IMR-90 (cell line): ENCODE results near the gene PRR33.

Source experiments
- BHLHE40 ChIP-seq: fragments of 150-350 bp; IDR thresholded peaks from 2 replicates; pipeline ENCODE4 v1.6.1; 2016; ENCODE audit warnings: mild to moderate bottlenecking, low read depth, low read length
- CTCF ChIP-seq: conservative IDR thresholded peaks from 2 replicates; pipeline ENCODE4 v1.5.1; 2012; ENCODE audit warnings: mild to moderate bottlenecking, low read depth, low read length, improper control_type of control experiment
- FOS ChIP-seq: fragments of 150-350 bp; IDR thresholded peaks from 2 replicates; pipeline ENCODE4 v1.6.1; 2016; ENCODE audit warnings: low read depth, low read length
- MAZ ChIP-seq: IDR thresholded peaks from 2 replicates; pipeline ENCODE4 v1.6.1; 2012; ENCODE audit warnings: low read depth, mild to moderate bottlenecking, low read length, improper control_type of control experiment, moderate library complexity, borderline replicate concordance
- POLR2A ChIP-seq: IDR thresholded peaks from 2 replicates; pipeline ENCODE4 v1.6.1; 2012; ENCODE audit warnings: mild to moderate bottlenecking, low read depth, low read length
- RAD21 ChIP-seq: IDR thresholded peaks from 2 replicates; pipeline ENCODE4 v1.6.1; 2012; ENCODE audit warnings: low read length, improper control_type of control experiment
- SMC3 ChIP-seq: fragments of 150-350 bp; IDR thresholded peaks from 2 replicates; pipeline ENCODE4 v1.6.1; 2016; ENCODE audit warnings: low read depth, mild to moderate bottlenecking, antibody characterized with exemption, low read length, moderate library complexity
- USF2 ChIP-seq: fragments of 150-350 bp; IDR thresholded peaks from 2 replicates; pipeline ENCODE4 v1.6.1; 2017; ENCODE audit warnings: mild to moderate bottlenecking, antibody characterized with exemption, low read length, low read depth

- TF ChIP-seq CTCF (no peak), POLR2A (no peak), SMC3 (no peak), FOS (no peak), RAD21 (no peak), BHLHE40 (no peak), MAZ (no peak), USF2 (no peak)
Observed at GRCh38 chr11:1927026-1927847, 35.5 kb upstream of the PRR33 start.
